ENCODE data around the gene FMOD. TPM values are rescaled to one million over a fixed set of nuclear protein-coding genes. Genes with fewer than 3 reads are reported as not detected.

The FMOD gene
- total RNA-seq, 1 donor from 2014 or later: not detected

DNA sequence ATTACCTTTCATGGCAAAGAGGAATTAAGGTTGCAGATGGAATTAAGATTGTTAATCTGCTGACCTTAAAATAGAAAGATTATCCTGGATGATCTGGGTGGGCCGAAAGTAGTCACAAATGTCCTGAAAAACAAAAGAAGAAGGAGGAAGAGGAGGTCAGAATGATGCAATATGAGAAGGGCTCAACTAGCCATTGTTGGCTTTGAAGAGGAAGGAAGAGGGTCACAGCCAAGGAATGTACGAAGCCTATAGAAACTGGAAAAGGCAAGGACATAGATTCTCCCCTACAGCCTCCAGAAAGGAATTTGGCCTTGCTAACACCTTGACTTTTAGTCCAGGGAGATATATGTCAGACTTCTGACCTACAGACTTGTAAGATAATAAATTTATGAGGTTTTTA is 39.4 kb upstream of the FMOD start:
- Mint-ChIP-seq H3K4me3 (no peak overlapping the region), H3K27ac (no peak overlapping the region), H3K4me1 (no peaks in the 10 kb centered on the region), H3K36me3 (no peaks in the 10 kb centered on the region), H3K27me3 (ENCODE audit: insufficient read depth, low read depth) (no peaks in the 10 kb centered on the region), H3K9me3 (peaks cover 6% of the 10 kb centered on the region)
- no peak overlapping the region for H3K27ac ChIP-seq
- peaks cover 5% of the 10 kb centered on the region for H3K9me3 ChIP-seq (ENCODE audit: low read depth)
- no peaks in the 10 kb centered on the region for H3K4me1 ChIP-seq
- no peak overlapping the region for H3K4me3 ChIP-seq
- H3K79me2 ChIP-seq (ENCODE audit: low read depth): no peaks in the 10 kb centered on the region
- H3K36me3 ChIP-seq: no peaks in the 10 kb centered on the region
- no peaks in the 10 kb centered on the region for H3F3A ChIP-seq (ENCODE audit: low read depth)
- no peaks in the 10 kb centered on the region for H4K20me1 ChIP-seq (ENCODE audit: low read depth)
- H3K4me2 ChIP-seq: no peak overlapping the region
- no peaks in the 10 kb centered on the region for H3K27me3 ChIP-seq
- no peak overlapping the region for H2AFZ ChIP-seq (replicated peaks)
- TF ChIP-seq EZH2phosphoT487 (IDR thresholded peaks at IDR 0.05) (no peak), EZH2 (IDR thresholded peaks at IDR 0.05) (no peak)
- TF ChIP-seq, protein P1, sequence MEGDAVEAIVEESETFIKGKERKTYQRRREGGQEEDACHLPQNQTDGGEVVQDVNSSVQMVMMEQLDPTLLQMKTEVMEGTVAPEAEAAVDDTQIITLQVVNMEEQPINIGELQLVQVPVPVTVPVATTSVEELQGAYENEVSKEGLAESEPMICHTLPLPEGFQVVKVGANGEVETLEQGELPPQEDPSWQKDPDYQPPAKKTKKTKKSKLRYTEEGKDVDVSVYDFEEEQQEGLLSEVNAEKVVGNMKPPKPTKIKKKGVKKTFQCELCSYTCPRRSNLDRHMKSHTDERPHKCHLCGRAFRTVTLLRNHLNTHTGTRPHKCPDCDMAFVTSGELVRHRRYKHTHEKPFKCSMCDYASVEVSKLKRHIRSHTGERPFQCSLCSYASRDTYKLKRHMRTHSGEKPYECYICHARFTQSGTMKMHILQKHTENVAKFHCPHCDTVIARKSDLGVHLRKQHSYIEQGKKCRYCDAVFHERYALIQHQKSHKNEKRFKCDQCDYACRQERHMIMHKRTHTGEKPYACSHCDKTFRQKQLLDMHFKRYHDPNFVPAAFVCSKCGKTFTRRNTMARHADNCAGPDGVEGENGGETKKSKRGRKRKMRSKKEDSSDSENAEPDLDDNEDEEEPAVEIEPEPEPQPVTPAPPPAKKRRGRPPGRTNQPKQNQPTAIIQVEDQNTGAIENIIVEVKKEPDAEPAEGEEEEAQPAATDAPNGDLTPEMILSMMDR (IDR thresholded peaks at IDR 0.05): no peak
- no peak overlapping the region for H3K9ac ChIP-seq
- DNase-seq (ENCODE audit: low spot score): no peak

DNA sequence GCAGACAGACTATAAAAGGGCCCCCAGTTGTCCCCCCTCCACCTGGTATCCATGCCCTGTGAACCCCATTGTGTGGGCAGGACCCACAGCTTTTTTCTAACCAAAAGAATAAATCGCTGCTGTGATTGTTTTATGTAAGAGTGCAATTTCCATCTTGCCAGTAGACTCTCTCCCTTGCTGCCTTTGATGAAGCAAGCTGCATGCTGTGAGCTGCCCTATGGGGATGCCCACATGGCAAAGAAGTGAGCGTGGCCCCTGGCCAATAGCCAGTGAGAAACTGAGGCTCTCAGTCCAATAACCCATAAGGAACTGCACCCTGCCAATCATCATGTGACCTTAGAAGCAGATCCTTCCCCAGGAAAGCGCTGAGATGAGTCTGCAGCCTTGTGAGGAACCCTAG is 37.8 kb upstream of the FMOD start:
- Histone ChIP-seq H3F3A (ENCODE audit: low read depth) (no peaks in the 10 kb centered on the region), H3K4me3 (no peak overlapping the region), H4K20me1 (ENCODE audit: low read depth) (no peaks in the 10 kb centered on the region), H3K36me3 (no peaks in the 10 kb centered on the region), H3K4me2 (no peak overlapping the region), H3K9ac (no peak overlapping the region), H2AFZ (replicated peaks) (no peak overlapping the region), H3K27me3 (no peaks in the 10 kb centered on the region), H3K27ac (no peak overlapping the region), H3K4me1 (no peaks in the 10 kb centered on the region), H3K79me2 (ENCODE audit: low read depth) (no peaks in the 10 kb centered on the region), H3K9me3 (ENCODE audit: low read depth) (peaks cover 5% of the 10 kb centered on the region)
- Mint-ChIP-seq H3K9me3 (peaks cover 6% of the 10 kb centered on the region), H3K36me3 (no peaks in the 10 kb centered on the region), H3K27ac (no peak overlapping the region), H3K27me3 (ENCODE audit: insufficient read depth, low read depth) (no peaks in the 10 kb centered on the region), H3K4me1 (no peaks in the 10 kb centered on the region), H3K4me3 (no peak overlapping the region)
- TF ChIP-seq EZH2 (IDR thresholded peaks at IDR 0.05) (no peak), EZH2phosphoT487 (IDR thresholded peaks at IDR 0.05) (no peak)
- TF ChIP-seq, protein P1 (IDR thresholded peaks at IDR 0.05): no peak
- DNase-seq (ENCODE audit: low spot score): no peak

DNA sequence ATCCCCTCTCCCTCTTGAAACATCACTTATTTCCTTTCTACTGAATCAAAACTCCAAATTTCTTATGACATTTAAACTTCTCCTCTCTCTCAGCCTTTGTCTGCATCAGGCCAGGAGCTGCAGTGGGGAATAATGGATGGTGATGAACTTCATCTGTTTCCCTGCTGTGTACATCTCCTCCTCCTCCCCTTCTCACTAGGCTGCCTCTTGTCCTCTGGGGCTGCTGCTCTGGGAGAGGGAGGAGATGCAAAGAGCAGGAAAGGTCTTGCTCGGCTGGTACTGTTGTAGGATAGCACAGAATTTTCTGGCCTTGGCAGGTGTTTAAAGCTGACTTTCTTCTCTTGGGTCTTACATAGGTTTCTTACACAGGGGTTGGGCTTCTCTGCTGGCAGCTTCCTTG is 31.1 kb upstream of the FMOD start:
- Histone ChIP-seq H3K4me2 (no peak overlapping the region), H3K4me3 (no peak overlapping the region), H3K9me3 (ENCODE audit: low read depth) (no peaks in the 10 kb centered on the region), H3K27me3 (no peaks in the 10 kb centered on the region), H3K4me1 (no peaks in the 10 kb centered on the region), H3F3A (ENCODE audit: low read depth) (no peaks in the 10 kb centered on the region), H2AFZ (replicated peaks) (no peak overlapping the region), H3K27ac (no peak overlapping the region), H3K79me2 (ENCODE audit: low read depth) (no peaks in the 10 kb centered on the region), H4K20me1 (ENCODE audit: low read depth) (no peaks in the 10 kb centered on the region), H3K9ac (no peak overlapping the region), H3K36me3 (no peaks in the 10 kb centered on the region)
- H3K4me1 Mint-ChIP-seq: peaks cover 6% of the 10 kb centered on the region
- no peak overlapping the region for H3K27ac Mint-ChIP-seq
- DNase-seq (ENCODE audit: low spot score): no peak
- no peaks in the 10 kb centered on the region for H3K9me3 Mint-ChIP-seq
- no peaks in the 10 kb centered on the region for H3K36me3 Mint-ChIP-seq
- no peak overlapping the region for H3K4me3 Mint-ChIP-seq
- TF ChIP-seq, protein P1 (IDR thresholded peaks at IDR 0.05): no peak
- no peak for TF ChIP-seq EZH2 (IDR thresholded peaks at IDR 0.05)
- no peak for TF ChIP-seq EZH2phosphoT487 (IDR thresholded peaks at IDR 0.05)
- peaks cover 5% of the 10 kb centered on the region for H3K27me3 Mint-ChIP-seq (ENCODE audit: insufficient read depth, low read depth)

Measured in neural progenitor cell (in vitro differentiated cells).